ENCODE results near the gene ALPG.
A peak's percentile ranks its signal among the peaks of the same experiment; 100 is the strongest.
"Not testable (repeated sequence)": the region's sequence is repeated elsewhere in the genome, so short reads cannot be mapped to it uniquely, and the experiment has no call there.

The ALPG gene

DNA sequence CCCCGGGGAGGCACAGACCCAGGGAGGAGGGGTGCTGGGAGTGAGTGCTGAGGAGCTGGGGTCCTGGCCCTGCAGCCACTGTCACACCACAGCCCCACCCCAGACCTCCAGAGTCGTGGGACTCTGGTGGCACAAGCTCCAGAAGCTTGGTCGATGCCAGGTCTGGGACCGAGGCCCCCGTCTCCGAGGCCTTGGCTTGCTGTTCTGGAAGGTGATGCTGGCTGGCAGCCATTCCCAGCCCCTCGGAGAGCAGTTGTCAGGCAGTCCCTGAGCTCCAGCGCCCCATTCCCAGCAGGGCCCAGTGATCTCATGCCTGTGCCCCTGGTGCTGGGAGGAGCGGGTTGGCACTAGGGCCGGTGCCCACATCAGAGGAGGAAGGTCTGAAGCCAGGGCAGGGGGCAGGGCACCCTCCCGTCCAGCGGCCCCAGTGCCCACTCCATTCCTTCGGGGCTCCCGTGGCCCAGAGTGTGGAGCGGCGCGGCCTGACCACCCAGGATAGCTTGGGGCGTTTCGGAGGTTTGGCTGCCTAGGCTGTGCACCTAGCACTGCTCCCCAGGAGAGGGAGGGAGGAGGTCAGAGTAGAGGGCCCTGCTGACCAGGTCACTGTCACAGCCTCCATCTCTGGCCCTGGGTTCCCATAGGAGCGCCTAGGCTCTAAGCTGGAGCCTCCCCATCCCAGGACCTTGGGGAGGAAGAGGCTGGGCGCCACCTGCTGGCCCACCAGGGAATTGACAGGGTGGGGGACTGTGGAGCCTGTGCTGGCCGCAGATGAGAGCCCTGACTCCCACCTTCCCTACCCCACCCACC is 32.5 kb downstream of the ALPG start:
- peak in 1 of 2 donors; percentile 31 for DNase-seq (ENCODE audit: extremely low read depth in 1 of 2, low read depth in 1 of 2)

DNA sequence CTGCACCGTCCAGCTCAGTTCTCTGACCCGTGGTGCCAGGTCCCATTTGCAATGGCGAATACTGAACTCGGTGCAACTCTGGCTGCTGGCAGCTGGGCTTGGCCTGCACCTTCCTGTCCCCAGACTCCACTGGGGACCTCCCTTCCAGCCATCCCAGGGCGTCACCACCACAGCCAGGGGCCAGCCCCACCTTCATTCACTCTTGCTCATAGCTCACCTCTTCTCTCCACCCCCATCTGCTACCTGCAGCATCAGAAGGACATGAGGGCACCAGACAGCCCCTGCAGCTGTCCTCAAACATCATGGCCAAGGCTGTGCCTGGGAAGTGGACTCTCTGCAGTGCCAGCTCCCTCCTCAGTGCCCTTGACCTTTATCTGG is 33.1 kb downstream of the ALPG start:
- no peak for DNase-seq (ENCODE audit: extremely low read depth in 1 of 2, low read depth in 1 of 2)

- peak; percentile 66 to 77 for DNase-seq (ENCODE audit: extremely low read depth in 1 of 2, low read depth in 1 of 2)
These were observed 33.8 kb downstream of the ALPG start for GRCh38 chr2:232440220-232441018.

DNA sequence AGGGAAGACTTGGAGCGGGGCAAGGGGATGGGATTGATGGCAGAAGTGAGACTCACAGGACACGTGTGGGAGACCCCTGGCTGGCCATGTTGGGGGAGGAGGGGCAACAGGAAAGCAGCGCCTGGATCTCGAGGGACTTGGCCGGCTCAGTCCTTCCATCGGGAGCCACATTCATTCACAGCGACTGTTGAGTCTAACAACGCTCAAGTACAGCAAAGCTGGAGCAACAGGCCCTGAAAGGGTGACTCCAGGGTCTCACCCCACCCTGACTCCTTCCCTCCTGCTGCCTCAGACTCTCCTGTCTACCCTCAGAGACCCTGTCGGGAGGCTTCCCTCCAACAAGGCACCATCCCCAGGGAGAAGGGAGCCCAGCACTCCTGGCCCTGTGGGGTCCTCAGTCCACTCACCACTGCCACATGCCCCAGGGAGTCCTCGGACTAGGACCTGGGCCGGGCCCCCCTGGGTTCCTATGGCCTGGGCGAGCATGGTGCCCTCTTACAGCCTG is 34.6 kb downstream of the ALPG start:
- DNase-seq (ENCODE audit: extremely low read depth in 1 of 2, low read depth in 1 of 2) = no peak

GRCh38 chr2:232441922-232442321 is 35.3 kb downstream of the ALPG start:
- DNase-seq (ENCODE audit: extremely low read depth in 1 of 2, low read depth in 1 of 2) = not testable (repeated sequence)

- DNase-seq (ENCODE audit: extremely low read depth in 1 of 2, low read depth in 1 of 2) = not testable (repeated sequence)
These were observed 35.8 kb downstream of the ALPG start for GRCh38 chr2:232442431-232442830.

DNA sequence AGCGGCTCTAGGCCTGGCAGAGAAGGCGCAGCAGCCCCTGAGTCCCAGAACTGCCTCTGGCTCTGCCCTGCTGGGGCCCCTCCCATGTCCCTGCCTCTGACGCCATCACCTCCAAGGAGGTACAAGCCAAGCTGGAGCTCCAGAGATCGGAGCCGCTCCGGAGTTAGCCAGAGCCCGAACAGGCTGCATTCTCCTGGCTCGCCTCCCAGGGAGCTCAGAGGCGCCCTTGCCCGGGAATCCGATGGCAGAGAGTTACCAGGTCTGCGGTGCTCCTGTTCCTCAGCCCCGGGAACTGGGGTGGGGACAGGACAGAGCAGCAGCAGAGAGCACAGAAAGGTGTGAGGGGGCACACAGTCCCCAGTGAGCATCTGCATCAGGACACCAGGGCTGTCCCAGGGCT is 36.4 kb downstream of the ALPG start:
- not testable (repeated sequence) for DNase-seq (ENCODE audit: extremely low read depth in 1 of 2, low read depth in 1 of 2)

GRCh38 chr2:232443669-232444408 is 37.2 kb downstream of the ALPG start:
- not testable (repeated sequence) for DNase-seq (ENCODE audit: extremely low read depth in 1 of 2, low read depth in 1 of 2)

GRCh38 chr2:232444409-232445148 is 37.9 kb downstream of the ALPG start:
- DNase-seq (ENCODE audit: extremely low read depth in 1 of 2, low read depth in 1 of 2) = peak; percentile 21 to 30

GRCh38 chr2:232445149-232445885 is 38.7 kb downstream of the ALPG start:
- DNase-seq (ENCODE audit: extremely low read depth in 1 of 2, low read depth in 1 of 2) = not testable (repeated sequence)

DNA sequence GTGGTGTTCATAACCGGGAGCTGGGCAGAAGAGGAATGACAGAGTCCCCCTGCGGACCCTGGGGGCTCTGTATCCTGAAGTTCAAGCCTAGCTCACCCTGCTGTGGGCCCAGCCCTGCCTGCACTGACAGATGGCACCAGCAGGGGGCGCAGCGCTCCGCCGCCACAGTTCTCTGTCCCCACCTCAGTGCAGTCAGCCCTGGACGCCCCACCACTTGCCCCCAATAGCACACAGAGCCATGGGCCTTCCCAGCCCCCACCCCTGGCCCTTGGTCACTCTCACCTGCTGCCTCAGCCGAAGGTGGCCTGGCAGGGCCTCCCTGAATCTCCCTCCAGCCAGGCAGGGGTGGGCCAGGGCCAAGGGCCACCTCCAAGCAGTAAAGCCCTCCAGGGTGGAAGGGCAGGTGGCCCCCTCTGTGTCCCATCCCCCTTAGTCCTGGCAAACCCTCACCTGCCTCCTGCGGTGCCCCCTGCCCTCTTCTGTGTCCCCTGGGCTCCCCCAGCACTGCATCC is 39.7 kb downstream of the ALPG start:
- DNase-seq (ENCODE audit: extremely low read depth in 1 of 2, low read depth in 1 of 2) = not testable (repeated sequence)

DNA sequence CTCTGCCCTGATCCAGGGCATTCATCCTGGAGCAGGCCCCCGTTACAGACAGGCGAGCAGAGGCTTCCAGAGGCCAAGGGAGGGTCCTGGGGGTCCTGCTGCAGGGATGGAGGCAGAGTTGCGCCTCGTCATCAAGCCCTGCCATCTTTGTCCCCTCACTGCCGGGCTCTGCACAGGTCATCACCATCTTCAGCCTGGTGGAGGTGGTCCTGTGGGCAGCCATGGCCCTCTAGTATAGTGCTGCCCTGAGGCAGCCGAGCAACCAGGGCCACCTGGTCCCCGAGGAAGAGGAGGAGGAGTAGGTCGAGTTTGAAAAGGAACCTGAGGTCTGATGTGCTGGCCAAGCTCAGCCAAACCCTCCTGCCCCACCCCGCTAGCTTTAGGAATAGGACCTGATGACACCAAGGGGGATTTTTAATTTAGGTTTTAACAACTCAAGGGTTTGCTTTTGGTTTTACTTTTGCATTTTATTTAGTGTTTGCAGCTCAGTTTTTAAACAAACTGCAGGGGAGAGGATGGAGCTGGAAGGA is 40.5 kb downstream of the ALPG start:
- no peak for DNase-seq (ENCODE audit: extremely low read depth in 1 of 2, low read depth in 1 of 2)

DNA sequence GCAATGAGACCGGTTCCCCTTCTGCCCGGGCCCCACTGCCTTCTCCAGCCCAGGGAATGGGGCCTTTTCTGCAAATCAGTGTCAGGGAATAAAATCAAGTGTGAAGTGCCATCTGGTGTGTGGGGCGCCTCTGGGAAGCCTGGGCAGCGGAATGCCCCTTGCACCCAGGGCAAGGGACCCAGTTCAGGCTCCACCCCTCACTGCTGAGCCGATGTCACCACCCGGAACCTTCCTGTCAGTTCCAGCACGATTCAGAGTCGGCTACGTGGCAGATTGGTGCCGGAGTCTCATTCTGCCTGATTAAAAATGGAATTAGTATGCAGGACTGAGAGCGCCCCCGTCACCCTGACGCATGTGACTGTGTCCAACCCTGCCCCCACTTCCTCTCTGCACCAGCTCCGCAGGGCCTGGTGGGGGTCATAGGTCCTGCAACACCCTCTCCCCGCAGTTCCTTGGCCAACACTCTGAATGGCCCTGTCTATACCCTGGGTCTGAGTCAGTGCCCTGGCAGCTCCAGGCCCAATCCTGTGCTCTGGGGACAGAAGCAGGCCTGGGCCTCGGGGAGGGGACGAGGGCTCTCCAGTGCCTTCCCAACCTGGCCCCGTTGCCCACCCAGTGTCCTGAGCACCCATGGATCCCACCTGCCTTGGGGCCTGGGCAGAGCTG is 41.1 kb downstream of the ALPG start:
- no peak for DNase-seq (ENCODE audit: extremely low read depth in 1 of 2, low read depth in 1 of 2)

- no peak for DNase-seq (ENCODE audit: extremely low read depth in 1 of 2, low read depth in 1 of 2)
These were observed 41.7 kb downstream of the ALPG start for GRCh38 chr2:232448304-232448690.

DNA sequence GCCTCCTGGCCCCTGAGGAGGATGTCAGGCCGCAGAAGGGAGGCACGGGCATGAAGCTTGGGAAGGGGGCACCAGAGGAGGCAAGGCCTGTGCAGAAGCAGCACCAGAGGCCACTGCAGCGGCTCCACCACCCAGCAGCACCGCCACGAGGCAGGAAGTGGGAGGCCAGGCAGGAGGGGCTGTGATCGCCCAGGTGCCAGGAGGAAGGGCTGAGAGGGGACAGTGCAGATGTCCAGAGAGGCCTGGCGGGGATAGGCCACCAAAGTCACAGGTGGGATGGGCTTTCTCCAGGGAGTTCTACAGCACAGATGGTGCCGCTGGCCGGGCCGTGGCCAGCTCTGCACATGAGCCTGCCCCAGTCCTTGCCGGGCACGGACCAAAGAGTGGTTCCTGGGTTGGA is 43.3 kb downstream of the ALPG start:
- no peak for DNase-seq (ENCODE audit: extremely low read depth in 1 of 2, low read depth in 1 of 2)

DNA sequence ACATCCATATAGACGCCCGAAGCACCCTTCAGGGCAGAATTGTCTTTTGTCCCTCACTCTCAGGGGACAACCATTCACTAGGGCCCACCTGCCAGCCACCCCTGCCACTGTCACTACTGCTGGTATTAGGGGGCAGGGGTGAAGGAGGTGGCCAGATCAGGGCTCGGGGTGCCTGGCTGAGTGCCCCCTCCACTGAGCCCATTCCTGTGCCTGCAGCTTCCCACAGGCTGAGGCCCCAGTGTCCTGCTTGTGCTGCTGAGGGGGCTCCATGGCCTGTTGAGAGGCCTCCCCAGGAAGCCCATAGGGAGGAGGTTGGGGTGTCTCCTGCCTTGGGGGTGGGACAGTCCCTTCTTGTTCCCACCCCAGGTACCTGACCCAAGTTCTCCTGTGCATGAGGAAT is 45.0 kb downstream of the ALPG start:
- not testable (repeated sequence) for DNase-seq (ENCODE audit: extremely low read depth in 1 of 2, low read depth in 1 of 2)

DNA sequence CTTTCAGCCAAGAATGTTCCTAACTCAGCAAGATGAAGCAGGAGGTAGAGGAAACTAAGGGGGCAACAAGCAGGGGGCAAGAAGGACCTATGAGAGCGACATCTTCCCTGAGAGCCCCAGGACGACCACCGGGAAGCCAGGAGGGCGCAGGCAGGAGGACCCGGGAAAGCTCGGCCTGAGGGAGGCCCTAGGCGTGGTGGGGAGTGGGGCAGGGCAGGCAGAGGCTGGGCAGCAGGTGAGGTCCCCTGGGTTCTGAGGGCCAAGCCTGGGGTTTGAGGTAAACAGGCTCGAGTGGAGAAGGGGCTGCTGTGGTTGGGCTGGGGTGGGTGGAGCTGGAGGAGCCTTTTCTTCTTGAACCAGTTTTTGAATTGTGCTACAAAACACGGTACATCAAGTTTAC is 48.0 kb downstream of the ALPG start:
- no peak for DNase-seq (ENCODE audit: extremely low read depth in 1 of 2, low read depth in 1 of 2)

DNA sequence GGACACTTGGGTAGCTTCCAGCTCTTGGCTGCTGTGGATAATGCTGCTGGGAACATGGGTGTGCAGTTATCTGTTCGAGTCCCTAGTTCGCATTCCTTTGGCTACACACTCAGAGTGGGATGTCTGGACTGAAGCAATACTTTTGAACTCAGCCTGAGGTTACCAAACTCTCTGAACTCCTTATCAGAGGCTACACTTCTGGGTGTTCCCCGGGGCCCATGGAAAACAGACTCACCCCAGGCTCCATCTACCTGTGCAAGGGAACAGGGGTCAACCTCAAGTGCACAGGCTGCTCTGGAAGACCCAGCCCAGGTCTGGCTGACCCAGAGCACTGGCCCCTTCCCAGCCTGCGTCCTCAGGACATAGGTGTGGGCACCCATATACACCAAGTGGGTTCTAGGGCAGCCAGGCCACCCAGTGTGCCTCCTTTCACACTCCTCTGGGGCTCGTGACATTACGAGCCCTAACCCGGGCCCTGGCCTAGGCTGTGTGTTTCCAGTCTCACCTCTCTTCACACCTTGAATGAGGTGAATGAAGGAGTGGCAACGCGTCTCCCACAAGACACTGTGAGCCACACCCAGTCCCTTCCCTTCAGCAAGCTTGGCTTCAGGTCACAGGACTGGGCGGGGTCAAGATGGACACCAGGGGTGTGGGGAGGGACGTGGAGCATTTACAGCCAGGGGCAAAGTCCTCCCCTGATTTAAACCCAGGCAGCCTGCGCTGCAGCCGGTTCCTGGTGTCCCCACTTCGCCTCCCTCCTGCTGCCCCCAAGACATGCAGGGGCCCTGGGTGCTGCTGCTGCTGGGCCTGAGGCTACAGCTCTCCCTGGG is 49.0 kb downstream of the ALPG start, which contains the start of gene ALPI:
Gene ALPI (plus strand): TSS at position 728 of the 830 bp plus-strand sequence. CDS start 47 bp downstream, at position 775.
- DNase-seq (ENCODE audit: extremely low read depth in 1 of 2, low read depth in 1 of 2) = no peak

Measured in activated CD8-positive, alpha-beta memory T cell treated with anti-CD3 and anti-CD28 coated beads for 1 hour (primary cell).